ENCODE measurements around the gene MORC2.

Gene MORC2

GRCh38 chr22:30928401-30928800 lies 40.2 kb downstream of the MORC2 start:
- TF ChIP-seq, protein P1, sequence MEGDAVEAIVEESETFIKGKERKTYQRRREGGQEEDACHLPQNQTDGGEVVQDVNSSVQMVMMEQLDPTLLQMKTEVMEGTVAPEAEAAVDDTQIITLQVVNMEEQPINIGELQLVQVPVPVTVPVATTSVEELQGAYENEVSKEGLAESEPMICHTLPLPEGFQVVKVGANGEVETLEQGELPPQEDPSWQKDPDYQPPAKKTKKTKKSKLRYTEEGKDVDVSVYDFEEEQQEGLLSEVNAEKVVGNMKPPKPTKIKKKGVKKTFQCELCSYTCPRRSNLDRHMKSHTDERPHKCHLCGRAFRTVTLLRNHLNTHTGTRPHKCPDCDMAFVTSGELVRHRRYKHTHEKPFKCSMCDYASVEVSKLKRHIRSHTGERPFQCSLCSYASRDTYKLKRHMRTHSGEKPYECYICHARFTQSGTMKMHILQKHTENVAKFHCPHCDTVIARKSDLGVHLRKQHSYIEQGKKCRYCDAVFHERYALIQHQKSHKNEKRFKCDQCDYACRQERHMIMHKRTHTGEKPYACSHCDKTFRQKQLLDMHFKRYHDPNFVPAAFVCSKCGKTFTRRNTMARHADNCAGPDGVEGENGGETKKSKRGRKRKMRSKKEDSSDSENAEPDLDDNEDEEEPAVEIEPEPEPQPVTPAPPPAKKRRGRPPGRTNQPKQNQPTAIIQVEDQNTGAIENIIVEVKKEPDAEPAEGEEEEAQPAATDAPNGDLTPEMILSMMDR (IDR thresholded peaks at IDR 0.05) = no peak
- H3K4me1 ChIP-seq (ENCODE audit: control insufficient read depth in 1 of 2, insufficient read depth in 1 of 2, low read depth in 1 of 2, low read length in 1 of 2) = no peaks in the 10 kb centered on the region
- H3K36me3 ChIP-seq = peaks cover 70% of the 10 kb centered on the region

GRCh38 chr22:30927806-30928205 lies 40.8 kb downstream of the MORC2 start:
- Histone ChIP-seq H3K27me3 (no peaks in the 10 kb centered on the region), H3K9me3 (no peaks in the 10 kb centered on the region), H3K4me3 (ENCODE audit: low read depth in 1 of 2, low read length in 1 of 2) (no peak overlapping the region), H3K27ac (no peak overlapping the region), H3K4me1 (ENCODE audit: control insufficient read depth in 1 of 2, insufficient read depth in 1 of 2, low read depth in 1 of 2, low read length in 1 of 2) (no peaks in the 10 kb centered on the region), H3K36me3 (peaks cover 64% of the 10 kb centered on the region)
- TF ChIP-seq, protein P1 (IDR thresholded peaks at IDR 0.05) = no peak

More at GRCh38 chr22:30928401-30928800, 40.2 kb downstream of the MORC2 start:
- no peak overlapping the region for H3K4me3 ChIP-seq (ENCODE audit: low read depth in 1 of 2, low read length in 1 of 2)
- no peak overlapping the region for H3K27ac ChIP-seq
- no peaks in the 10 kb centered on the region for H3K27me3 ChIP-seq
- no peaks in the 10 kb centered on the region for H3K9me3 ChIP-seq

DNA sequence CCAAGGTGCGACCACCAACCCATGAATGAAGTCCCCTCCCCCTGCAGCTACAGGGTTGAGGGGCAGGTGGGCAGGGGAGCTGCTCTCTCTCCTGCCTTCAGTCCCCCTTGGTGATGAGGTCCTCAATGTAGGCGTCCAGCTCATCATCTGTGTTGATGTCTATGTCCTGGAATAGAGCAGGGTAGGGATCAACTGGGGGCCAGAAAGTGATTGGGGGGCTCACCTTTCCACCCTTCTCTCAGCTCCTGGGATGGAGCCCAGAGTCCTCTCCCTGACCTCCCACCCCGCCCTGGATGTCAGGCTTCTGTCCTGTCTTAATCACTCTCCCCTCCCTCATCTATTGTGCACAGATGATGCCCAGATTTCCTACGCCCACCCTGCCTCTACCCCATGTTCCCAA lies 41.9 kb downstream of the MORC2 start:
- TF ChIP-seq, protein P1 (IDR thresholded peaks at IDR 0.05) = no peak
- H3K4me3 ChIP-seq (ENCODE audit: low read depth in 1 of 2, low read length in 1 of 2) = no peak overlapping the region
- peaks cover 1% of the 10 kb centered on the region for H3K27me3 ChIP-seq
- H3K4me1 ChIP-seq (ENCODE audit: control insufficient read depth in 1 of 2, insufficient read depth in 1 of 2, low read depth in 1 of 2, low read length in 1 of 2) = no peaks in the 10 kb centered on the region
- no peak overlapping the region for H3K27ac ChIP-seq
- peaks cover 53% of the 10 kb centered on the region for H3K36me3 ChIP-seq
- H3K9me3 ChIP-seq = no peaks in the 10 kb centered on the region

GRCh38 chr22:30925667-30926066 lies 42.9 kb downstream of the MORC2 start:
- TF ChIP-seq, protein P1 (IDR thresholded peaks at IDR 0.05) = no peak
- H3K36me3 ChIP-seq = peaks cover 43% of the 10 kb centered on the region
- no peak overlapping the region for H3K27ac ChIP-seq

DNA sequence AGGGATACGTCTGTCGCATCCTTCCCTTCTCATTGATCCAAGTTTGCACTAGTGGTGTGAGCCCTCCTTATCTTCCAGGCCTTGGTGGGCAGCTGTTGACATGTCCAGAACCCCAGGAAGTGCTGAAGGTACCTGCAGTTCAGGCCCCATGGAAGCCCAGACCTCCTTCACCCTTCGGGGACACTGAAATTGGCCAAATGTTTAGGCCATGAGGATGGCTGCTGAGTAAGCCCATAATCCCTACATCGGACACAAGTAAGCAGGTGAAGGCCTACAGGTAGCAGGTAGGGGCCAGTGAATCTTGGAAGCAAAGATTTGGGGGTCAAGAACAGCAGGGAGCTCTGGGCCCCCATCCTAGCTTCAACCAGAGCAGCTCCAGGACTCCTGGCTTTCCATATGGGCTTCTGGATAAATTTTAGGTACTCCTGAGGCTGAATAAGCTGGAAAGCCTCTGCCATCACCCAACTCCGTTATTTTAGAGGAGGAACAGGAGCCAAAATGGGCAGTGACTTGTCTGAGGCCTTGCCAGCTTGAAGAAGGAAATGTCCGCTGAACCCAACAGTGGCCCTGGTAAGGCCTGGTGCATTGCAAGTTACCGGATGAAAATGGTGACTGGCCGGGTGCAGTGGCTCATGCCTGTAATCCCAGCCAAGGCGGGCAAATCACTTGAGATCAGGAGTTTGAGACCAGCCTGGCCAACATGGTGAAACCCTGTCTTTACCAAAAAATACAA lies 45.2 kb downstream of the MORC2 start:
- TF ChIP-seq, protein P1 (IDR thresholded peaks at IDR 0.05) = no peak
- Histone ChIP-seq H3K9me3 (no peaks in the 10 kb centered on the region), H3K4me1 (ENCODE audit: control insufficient read depth in 1 of 2, insufficient read depth in 1 of 2, low read depth in 1 of 2, low read length in 1 of 2) (peaks cover 0 to 12% of the 10 kb centered on the region in 2 experiments), H3K27ac (no peak overlapping the region), H3K27me3 (peaks cover 15% of the 10 kb centered on the region), H3K36me3 (peaks cover 24% of the 10 kb centered on the region), H3K4me3 (ENCODE audit: low read depth in 1 of 2, low read length in 1 of 2) (no peak overlapping the region)

More at GRCh38 chr22:30925667-30926066, 42.9 kb downstream of the MORC2 start:
- H3K4me1 ChIP-seq (ENCODE audit: control insufficient read depth in 1 of 2, insufficient read depth in 1 of 2, low read depth in 1 of 2, low read length in 1 of 2) = peaks cover 0 to 8% of the 10 kb centered on the region in 2 experiments
- no peak overlapping the region for H3K4me3 ChIP-seq (ENCODE audit: low read depth in 1 of 2, low read length in 1 of 2)
- peaks cover 12% of the 10 kb centered on the region for H3K27me3 ChIP-seq
- no peaks in the 10 kb centered on the region for H3K9me3 ChIP-seq

Data from neutrophil (primary cell).